Tibial nerve (tissue), 4 donors: ENCODE data around the gene IRF4.

Experiments used
- CTCF ChIP-seq, 5 experiments: fragments of 200-600 bp in 3 of 5; fragments of 450-650 bp in 2 of 5; sonication (generic) in 3 of 5; IDR thresholded peaks; one replicate each; pipeline ENCODE4 v1.5.1; 2016 to 2019; ENCODE audit warnings: antibody characterized with exemption in 5 of 5, mild to moderate bottlenecking in 3 of 5, moderate library complexity in 2 of 5
- EP300 ChIP-seq, 2 donors: sonication (generic); formaldehyde crosslinking; IDR thresholded peaks; one replicate each; pipeline ENCODE4 v1.6.1; 2017; ENCODE audit warnings: antibody characterized with exemption in 2 of 2, mild to moderate bottlenecking in 1 of 2
- POLR2A ChIP-seq, 2 donors: fragments of 450-650 bp; IDR thresholded peaks; one replicate each; pipeline ENCODE4 v1.6.1; 2017; ENCODE audit warnings: antibody characterized with exemption in 2 of 2, mild to moderate bottlenecking in 2 of 2, moderate library complexity in 2 of 2

DNA sequence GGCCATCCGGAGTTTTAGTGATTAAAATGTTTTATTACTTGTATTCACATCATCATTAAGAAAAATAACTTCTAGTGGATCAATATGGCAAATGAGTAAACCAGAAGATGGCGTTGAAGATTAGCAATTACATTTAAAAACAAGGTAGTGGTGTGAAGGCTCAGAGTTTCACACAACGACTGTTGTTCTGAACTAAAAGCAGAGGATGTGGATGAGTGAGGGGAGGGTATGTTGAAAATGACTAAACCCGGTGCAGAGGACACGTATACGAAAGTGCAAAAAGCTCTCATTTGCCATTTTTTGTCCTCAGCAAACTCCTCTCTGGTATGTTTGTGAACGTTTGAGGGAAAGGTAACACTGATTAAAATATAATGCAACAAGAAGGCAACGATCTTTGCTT lies 1.9 kb upstream of the IRF4 start:
- TF ChIP-seq CTCF (IDR thresholded peaks at IDR 0.05): no peak
- no peak for TF ChIP-seq POLR2A (IDR thresholded peaks at IDR 0.05)
- no peak for TF ChIP-seq EP300 (IDR thresholded peaks at IDR 0.05)
